ENCODE measurements around the gene CENPX. TPM values are rescaled to one million over a fixed set of nuclear protein-coding genes. Genes with fewer than 3 reads are reported as not detected.

The CENPX gene
- total and polyA plus RNA-seq, 2 of the 13 experiments (the other 11 are each of a cell fraction or from before 2014, with no cell fraction given): 92.7 to 170 TPM

GRCh38 chr17:82003411-82004381, 19.0 kb downstream of the CENPX start (continued):
- TF ChIP-seq, protein P1, sequence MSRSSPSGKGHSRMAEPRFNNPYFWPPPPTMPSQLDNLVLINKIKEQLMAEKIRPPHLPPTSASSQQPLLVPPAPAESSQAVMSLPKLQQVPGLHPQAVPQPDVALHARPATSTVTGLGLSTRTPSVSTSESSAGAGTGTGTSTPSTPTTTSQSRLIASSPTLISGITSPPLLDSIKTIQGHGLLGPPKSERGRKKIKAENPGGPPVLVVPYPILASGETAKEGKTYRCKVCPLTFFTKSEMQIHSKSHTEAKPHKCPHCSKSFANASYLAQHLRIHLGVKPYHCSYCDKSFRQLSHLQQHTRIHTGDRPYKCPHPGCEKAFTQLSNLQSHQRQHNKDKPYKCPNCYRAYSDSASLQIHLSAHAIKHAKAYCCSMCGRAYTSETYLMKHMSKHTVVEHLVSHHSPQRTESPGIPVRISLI (CRISPR knock-in tag; IDR thresholded peaks at IDR 0.05; ENCODE audit: borderline replicate concordance): 0 out of 2 replicates have a peak, but pooled peaks have one; percentile 38
- TF ChIP-seq RORA (CRISPR knock-in tag; IDR thresholded peaks at IDR 0.05): no peak
- peak; percentile 83 for TF ChIP-seq HOMEZ (CRISPR knock-in tag; IDR thresholded peaks at IDR 0.05; ENCODE audit: low read depth)
- no peak for TF ChIP-seq SNAPC2 (CRISPR knock-in tag; IDR thresholded peaks at IDR 0.05)
- peak; percentile 95 for TF ChIP-seq MYC (CRISPR knock-in tag; IDR thresholded peaks at IDR 0.05; ENCODE audit: borderline replicate concordance)
- peak; percentile 90; the same call in 1 of the 2 replicates for TF ChIP-seq KAT7 (CRISPR knock-in tag; IDR thresholded peaks at IDR 0.05; ENCODE audit: borderline replicate concordance)
- TF ChIP-seq NBN (conservative IDR thresholded peaks at IDR 0.05): no peak
- no peak; the same call in 1 of the 2 replicates for TF ChIP-seq ZNF138 (CRISPR knock-in tag; IDR thresholded peaks at IDR 0.05; ENCODE audit: low read depth)
- peak; percentile 49; the same call in 1 of the 2 replicates for TF ChIP-seq ZBTB34 (CRISPR knock-in tag; IDR thresholded peaks at IDR 0.05)
- TF ChIP-seq HNRNPH1 (optimal IDR thresholded peaks at IDR 0.05; ENCODE audit: low read depth, low read length): no peak
- peak; percentile 98 for TF ChIP-seq UBTF (CRISPR knock-in tag; IDR thresholded peaks at IDR 0.05)
- TF ChIP-seq ZNF766 (CRISPR knock-in tag; IDR thresholded peaks at IDR 0.05; ENCODE audit: borderline replicate concordance): peak; percentile 63; the same call in 1 of the 2 replicates
- TF ChIP-seq FOXA1 (IDR thresholded peaks at IDR 0.05): no peak
- TF ChIP-seq FOXA1 (CRISPR knock-in tag; IDR thresholded peaks at IDR 0.05): no peak; the same call in 1 of the 2 replicates
- TF ChIP-seq KLF6 (CRISPR knock-in tag; IDR thresholded peaks at IDR 0.05): peak; percentile 93
- no peak for TF ChIP-seq ZMYM3 (CRISPR knock-in tag; IDR thresholded peaks at IDR 0.05)
- TF ChIP-seq ZNF101 (CRISPR knock-in tag; IDR thresholded peaks at IDR 0.05; ENCODE audit: borderline replicate concordance, low read depth): no peak
- TF ChIP-seq YY1 (IDR thresholded peaks at IDR 0.05; ENCODE audit: insufficient read depth, insufficient replicate concordance, low read depth, low read length): peak; percentile 10
- TF ChIP-seq BORCS8-MEF2B (CRISPR knock-in tag; IDR thresholded peaks at IDR 0.05): peak; percentile 22
- no peak for TF ChIP-seq FOXM1 (CRISPR knock-in tag; IDR thresholded peaks at IDR 0.05)
- peak; percentile 70 for TF ChIP-seq U2AF1 (optimal IDR thresholded peaks at IDR 0.05; ENCODE audit: low read depth, low read length)
- TF ChIP-seq, protein P2, sequence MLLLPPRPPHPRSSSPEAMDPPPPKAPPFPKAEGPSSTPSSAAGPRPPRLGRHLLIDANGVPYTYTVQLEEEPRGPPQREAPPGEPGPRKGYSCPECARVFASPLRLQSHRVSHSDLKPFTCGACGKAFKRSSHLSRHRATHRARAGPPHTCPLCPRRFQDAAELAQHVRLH (CRISPR knock-in tag; IDR thresholded peaks at IDR 0.05; ENCODE audit: borderline replicate concordance, low read depth): peak; percentile 43; the same call in 1 of the 2 replicates
- peak; percentile 97 for TF ChIP-seq RBFOX2 (IDR thresholded peaks at IDR 0.05; ENCODE audit: low read depth, low read length)

Measured in HepG2 (cell line).